HG02884 (cell line): ENCODE measurements around the gene PLEKHG7.
A peak's percentile ranks its signal among the peaks of the same experiment; 100 is the strongest.

Experiments used
- ATAC-seq: cut with Tn5 transposase; IDR thresholded peaks from one replicate; pipeline ENCODE4 v1.9.1; 2021; ENCODE audit warnings: mild to moderate bottlenecking, moderate library complexity; ENCODE audit not compliant: unreplicated experiment

The PLEKHG7 gene

DNA sequence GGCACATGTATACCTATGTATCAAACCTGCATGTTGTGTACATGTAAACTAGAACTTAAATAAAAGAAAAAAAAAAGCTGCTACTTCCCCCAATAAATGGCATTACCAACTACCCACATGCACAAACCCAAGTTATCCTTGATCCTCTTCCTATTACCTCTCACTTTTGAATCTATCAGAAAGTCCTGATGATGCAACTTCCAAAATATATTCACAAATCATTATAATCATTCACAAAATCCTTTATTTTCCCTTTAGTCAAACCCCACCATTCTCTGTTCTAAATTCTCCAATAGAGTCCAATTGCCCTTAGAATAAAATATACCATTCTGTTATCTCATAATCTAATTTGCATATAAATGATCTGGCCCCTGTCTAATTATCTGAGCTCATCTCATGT lies 92.0 kb downstream of the PLEKHG7 start:
- no peak for ATAC-seq

DNA sequence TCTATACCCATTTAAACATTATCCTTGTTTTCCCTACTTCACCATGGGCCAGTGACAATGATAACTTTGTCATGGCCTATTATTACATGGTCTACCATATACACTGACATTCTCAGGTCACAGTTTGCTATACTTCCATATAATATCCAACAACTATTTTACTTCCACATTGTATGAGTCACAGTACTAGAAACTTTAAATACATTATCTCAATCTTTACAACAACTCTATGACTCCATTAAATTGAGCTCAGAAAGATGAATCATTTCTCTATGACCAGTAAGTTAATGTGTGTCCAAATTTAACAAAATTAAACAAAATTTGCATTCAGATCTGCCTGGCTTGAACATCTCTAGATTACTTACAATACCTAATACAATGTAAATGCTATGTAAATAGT lies 93.9 kb downstream of the PLEKHG7 start:
- ATAC-seq: no peak

DNA sequence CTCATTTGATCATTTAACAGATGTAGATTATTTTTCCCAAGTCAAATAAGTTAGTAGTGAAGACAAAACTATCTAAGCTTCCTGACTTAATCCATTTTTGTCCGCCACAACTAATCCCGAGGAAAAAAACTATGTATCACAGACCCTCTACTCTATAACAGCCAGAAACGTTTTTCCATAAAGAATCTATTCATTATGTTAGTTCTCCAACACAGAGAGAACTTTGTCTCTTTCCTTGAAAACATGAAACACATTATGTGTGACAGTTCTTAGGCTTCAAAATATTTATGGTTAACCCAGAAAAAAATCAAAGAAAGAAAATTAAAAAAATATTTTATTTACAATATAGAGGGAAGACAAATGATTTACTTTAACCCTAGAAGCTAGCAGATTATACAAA lies 100.1 kb downstream of the PLEKHG7 start:
- ATAC-seq: no peak

DNA sequence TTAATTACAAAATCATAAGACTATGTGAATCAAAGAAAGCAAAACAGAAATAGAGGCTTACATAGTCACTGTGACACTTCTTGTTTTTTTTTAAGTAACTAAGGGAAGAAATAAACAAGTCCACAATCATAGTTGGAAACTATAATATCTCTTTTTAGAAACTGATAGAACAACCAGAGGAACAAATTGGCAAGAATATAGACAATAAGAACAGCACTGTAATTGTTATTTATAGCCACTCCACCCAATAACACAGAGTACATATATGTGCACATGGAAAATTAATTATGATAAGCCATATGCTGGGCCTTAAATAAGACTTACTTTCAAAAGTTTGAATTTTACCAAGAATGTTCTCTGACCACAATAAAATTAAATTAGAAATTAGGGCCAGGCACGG lies 101.1 kb downstream of the PLEKHG7 start:
- ATAC-seq: no peak

DNA sequence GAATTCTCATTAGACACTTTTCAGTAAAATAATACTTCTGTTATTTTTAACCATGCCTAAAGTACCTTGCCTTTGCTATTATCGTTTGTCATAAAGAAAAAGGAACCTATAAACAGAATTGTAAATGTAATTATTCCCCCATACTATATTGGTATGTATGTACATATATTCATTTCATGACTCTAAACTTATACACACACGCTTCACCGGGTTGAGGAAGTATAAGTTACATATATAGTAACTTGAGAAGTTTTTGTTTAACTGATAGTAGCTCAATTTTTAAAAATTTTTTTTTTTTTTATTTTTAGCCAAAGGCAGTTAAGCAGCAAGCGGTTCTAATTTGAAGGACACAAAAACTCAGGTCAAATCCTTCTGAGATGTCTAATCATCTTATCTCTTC lies 107.6 kb downstream of the PLEKHG7 start:
- peak; percentile 93 for ATAC-seq

DNA sequence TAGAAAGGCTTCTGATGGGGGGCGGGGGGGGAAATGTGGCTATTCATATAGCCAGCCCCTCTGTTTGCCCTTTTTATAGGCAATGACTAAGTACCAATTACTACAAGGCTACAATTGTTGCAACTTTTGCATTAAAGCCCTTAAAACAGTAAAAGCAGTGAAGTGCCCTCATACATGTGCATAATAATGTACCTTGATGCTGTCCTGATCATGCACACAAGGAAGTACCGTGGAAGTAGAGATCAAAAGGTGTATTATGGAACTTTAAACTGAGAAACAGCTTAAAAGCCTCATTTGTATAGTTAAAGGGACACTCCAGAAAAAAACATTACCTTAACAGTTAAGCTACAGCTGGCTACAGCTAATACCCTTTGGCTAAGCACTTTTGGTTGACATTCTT lies 111.8 kb downstream of the PLEKHG7 start:
- ATAC-seq: no peak

DNA sequence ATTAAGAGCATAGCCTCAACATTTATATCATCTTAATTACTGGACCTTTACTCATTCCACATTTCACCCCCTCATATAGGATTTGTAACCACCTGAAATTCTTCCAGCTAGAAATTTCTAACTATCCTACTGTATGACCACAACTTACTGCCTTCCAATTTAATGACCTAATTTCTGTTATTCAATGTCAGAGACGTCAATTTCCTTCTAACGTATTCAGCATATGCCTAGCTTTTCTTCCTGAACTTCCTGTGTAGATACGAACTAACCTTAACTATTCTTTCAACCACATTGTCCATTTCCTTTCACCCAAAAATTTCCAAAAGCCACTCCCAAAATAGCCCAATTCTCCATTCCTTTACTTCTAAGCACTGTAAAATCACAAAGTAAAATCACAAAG lies 118.4 kb downstream of the PLEKHG7 start:
- no peak for ATAC-seq
